Right lobe of liver (tissue), 4 donors: ENCODE measurements around the gene TMEM131L.

Source experiments
- CTCF ChIP-seq, 4 donors: fragments of 200-600 bp in 3 of 4; fragments of 450-650 bp in 1 of 4; IDR thresholded peaks; one replicate each; pipeline versions ENCODE4 v1.5.1 to v1.8.0; 2016 to 2022; ENCODE audit warnings: antibody characterized with exemption in 4 of 4, mild to moderate bottlenecking in 2 of 4
- POLR2A ChIP-seq: fragments of 450-650 bp; IDR thresholded peaks from one replicate; pipeline ENCODE4 v1.6.1; 2017; ENCODE audit warnings: antibody characterized with exemption, mild to moderate bottlenecking
- donor health status: DM: no; HTN: no; CAD: no.
- donor health status: DM: no; HTN: no; CAD: no.
- donor health status: DM: no; HTN: yes; CAD: no.

- no peak for TF ChIP-seq CTCF (IDR thresholded peaks at IDR 0.05)
- TF ChIP-seq POLR2A: no peak
These were observed 44.2 kb upstream of the TMEM131L start for GRCh38 chr4:153421941-153422340.
